Measurements from ENCODE around the gene RPL7L1.

DNA sequence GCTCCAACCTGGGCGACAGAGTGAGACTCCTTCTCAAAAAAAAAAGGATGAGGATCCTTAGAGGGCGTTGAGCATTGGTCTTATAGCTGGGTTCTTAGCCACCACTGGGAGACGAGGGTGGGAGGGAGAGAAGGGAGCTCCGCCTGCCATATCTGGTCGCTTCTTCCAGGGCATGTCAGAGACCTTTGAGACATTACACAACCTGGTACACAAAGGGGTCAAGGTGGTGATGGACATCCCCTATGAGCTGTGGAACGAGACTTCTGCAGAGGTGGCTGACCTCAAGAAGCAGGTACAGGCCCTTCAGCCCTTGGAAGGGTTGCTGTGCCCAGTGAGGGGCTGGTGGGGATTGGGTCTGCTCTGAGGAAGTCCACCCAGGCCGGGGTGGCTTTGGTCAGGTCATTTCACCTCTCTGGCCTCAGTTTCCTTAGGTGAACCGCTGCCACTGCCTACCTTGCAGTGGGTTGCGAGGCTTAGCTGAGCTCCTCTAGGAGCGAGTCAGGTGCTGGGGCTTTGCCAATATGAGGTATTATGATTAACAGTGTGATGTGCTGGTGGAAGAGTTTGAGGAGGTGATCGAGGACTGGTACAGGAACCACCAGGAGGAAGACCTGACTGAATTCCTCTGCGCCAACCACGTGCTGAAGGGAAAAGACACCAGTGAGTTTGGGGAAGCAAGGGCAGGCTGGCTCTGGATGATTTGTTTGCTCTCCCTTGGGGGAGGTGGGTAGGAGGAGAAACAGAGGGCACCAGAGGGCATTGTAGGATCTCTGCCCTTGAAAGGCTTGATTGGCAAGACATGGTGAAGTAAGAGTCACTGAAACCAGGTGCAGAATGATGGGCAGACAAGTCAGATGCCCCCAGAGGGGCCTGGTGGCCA lies 58.4 kb downstream of the RPL7L1 start:
- TF ChIP-seq, protein P1, sequence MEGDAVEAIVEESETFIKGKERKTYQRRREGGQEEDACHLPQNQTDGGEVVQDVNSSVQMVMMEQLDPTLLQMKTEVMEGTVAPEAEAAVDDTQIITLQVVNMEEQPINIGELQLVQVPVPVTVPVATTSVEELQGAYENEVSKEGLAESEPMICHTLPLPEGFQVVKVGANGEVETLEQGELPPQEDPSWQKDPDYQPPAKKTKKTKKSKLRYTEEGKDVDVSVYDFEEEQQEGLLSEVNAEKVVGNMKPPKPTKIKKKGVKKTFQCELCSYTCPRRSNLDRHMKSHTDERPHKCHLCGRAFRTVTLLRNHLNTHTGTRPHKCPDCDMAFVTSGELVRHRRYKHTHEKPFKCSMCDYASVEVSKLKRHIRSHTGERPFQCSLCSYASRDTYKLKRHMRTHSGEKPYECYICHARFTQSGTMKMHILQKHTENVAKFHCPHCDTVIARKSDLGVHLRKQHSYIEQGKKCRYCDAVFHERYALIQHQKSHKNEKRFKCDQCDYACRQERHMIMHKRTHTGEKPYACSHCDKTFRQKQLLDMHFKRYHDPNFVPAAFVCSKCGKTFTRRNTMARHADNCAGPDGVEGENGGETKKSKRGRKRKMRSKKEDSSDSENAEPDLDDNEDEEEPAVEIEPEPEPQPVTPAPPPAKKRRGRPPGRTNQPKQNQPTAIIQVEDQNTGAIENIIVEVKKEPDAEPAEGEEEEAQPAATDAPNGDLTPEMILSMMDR (conservative IDR thresholded peaks at IDR 0.05 in 1 of 2, IDR thresholded peaks at IDR 0.05 in 1 of 2; ENCODE audit: extremely low read depth in 1 of 2, insufficient read depth in 1 of 2, low read depth in 1 of 2, low read length in 2 of 2) = no peak
- TF ChIP-seq EZH2 (IDR thresholded peaks at IDR 0.05; ENCODE audit: borderline replicate concordance, low read length) = no peak

Data from mammary epithelial cell (primary cell).